ENCODE data around the gene TSEN34.

- TF ChIP-seq REST (tag by site-specific recombination; IDR thresholded peaks at IDR 0.05) (no peak), CTCF (tag by site-specific recombination; IDR thresholded peaks at IDR 0.05) (no peak)
These were observed 49.8 kb upstream of the TSEN34 start for GRCh38 chr19:54141356-54141755.

Data from HEK293 (cell line).